GM23338 (cell line): Measurements from ENCODE around the gene IGSF6. TPM values are rescaled to one million over a fixed set of nuclear protein-coding genes. Genes with fewer than 3 reads are reported as not detected.

ENCODE experiments used
- ATAC-seq: fragments of 200-7000 bp; cut with Tn5 transposase; 3 replicates; pipeline ENCODE4 v1.9.1; 2020
- DNase-seq: peaks from one replicate; pipeline ENCODE4 v3.0.0-alpha.2; 2015; ENCODE audit warnings: low spot score
- H2AFZ ChIP-seq: fragments of 200-600 bp; sonication (generic); 2 replicates; pipeline ENCODE4 v1.8.0; 2016; ENCODE audit warnings: antibody characterized with exemption, mild to moderate bottlenecking, moderate library complexity
- H3F3A ChIP-seq: fragments of 200-600 bp; sonication (generic); replicated peaks from 2 replicates; pipeline ENCODE4 v1.8.0; 2017; ENCODE audit warnings: antibody characterized with exemption, mixed run types, low read depth
- H3K27ac ChIP-seq: fragments of 200-600 bp; sonication (generic); 2 replicates; pipeline ENCODE4 v1.6.1; 2016; ENCODE audit warnings: low read depth
- H3K27me3 ChIP-seq: fragments of 200-600 bp; sonication (generic); 2 replicates; pipeline ENCODE4 v1.8.0; 2016; ENCODE audit warnings: mild to moderate bottlenecking, mixed run types, moderate library complexity; ENCODE audit not compliant: insufficient read depth
- H3K36me3 ChIP-seq: fragments of 200-600 bp; sonication (generic); 2 replicates; pipeline ENCODE4 v1.8.0; 2016; ENCODE audit warnings: mild to moderate bottlenecking; ENCODE audit not compliant: insufficient read depth
- H3K4me1 ChIP-seq: fragments of 200-600 bp; sonication (generic); 2 replicates; pipeline ENCODE4 v1.8.0; 2016; ENCODE audit warnings: mild to moderate bottlenecking, moderate library complexity; ENCODE audit not compliant: insufficient read depth
- H3K4me2 ChIP-seq: fragments of 200-600 bp; sonication (generic); 2 replicates; pipeline ENCODE4 v1.7.1; 2017; ENCODE audit warnings: mixed run types
- H3K4me3 ChIP-seq: fragments of 200-600 bp; sonication (generic); 2 replicates; pipeline ENCODE4 v1.6.1; 2016; ENCODE audit warnings: mixed run types
- H3K79me2 ChIP-seq: fragments of 200-600 bp; sonication (generic); replicated peaks from 2 replicates; pipeline ENCODE4 v1.8.0; 2017; ENCODE audit warnings: mild to moderate bottlenecking; ENCODE audit not compliant: insufficient read depth
- H3K9me2 ChIP-seq: fragments of 200-600 bp; sonication (generic); 2 replicates; pipeline ENCODE4 v1.8.0; 2017; ENCODE audit not compliant: insufficient read depth
- H4K20me1 ChIP-seq: fragments of 200-600 bp; sonication (generic); replicated peaks from 2 replicates; pipeline ENCODE4 v1.8.0; 2017; ENCODE audit warnings: mild to moderate bottlenecking; ENCODE audit not compliant: insufficient read depth
- H3K27ac Mint-ChIP-seq: 2 replicates; pipeline ENCODE4 v1.8.0; 2020; ENCODE audit warnings: inconsistent platforms, mild to moderate bottlenecking, moderate library complexity, mixed read lengths
- H3K27me3 Mint-ChIP-seq: 3 replicates; pipeline ENCODE4 v1.8.0; 2022; ENCODE audit warnings: low read depth, mild to moderate bottlenecking, moderate library complexity, mixed read lengths, inconsistent platforms; ENCODE audit not compliant: insufficient read depth, poor library complexity
- H3K36me3 Mint-ChIP-seq: 3 replicates; pipeline ENCODE4 v1.8.0; 2021; ENCODE audit warnings: low read depth, mild to moderate bottlenecking, inconsistent platforms, moderate library complexity, mixed read lengths
- H3K4me1 Mint-ChIP-seq: 3 replicates; pipeline ENCODE4 v1.8.0; 2020; ENCODE audit warnings: mild to moderate bottlenecking, inconsistent platforms, mixed read lengths
- H3K4me3 Mint-ChIP-seq: 3 replicates; pipeline ENCODE4 v1.8.0; 2021; ENCODE audit warnings: moderate library complexity, mild to moderate bottlenecking, inconsistent platforms, mixed read lengths
- H3K9me3 Mint-ChIP-seq: 3 replicates; pipeline ENCODE4 v1.8.0; 2020; ENCODE audit warnings: moderate library complexity, mild to moderate bottlenecking, inconsistent platforms, mixed read lengths
- CTCF ChIP-seq, 2 experiments: fragments of 200-600 bp in 1 of 2; sonication (generic) in 1 of 2; conservative IDR thresholded peaks; 2 replicates each; pipeline versions ENCODE4 v1.5.1 to v1.6.1; 2016 to 2017; ENCODE audit warnings: antibody characterized with exemption in 2 of 2, low read depth in 2 of 2, mild to moderate bottlenecking in 2 of 2, moderate library complexity in 1 of 2
- ETS1 ChIP-seq: IDR thresholded peaks from 2 replicates; pipeline ENCODE4 v1.6.1; 2016; ENCODE audit warnings: antibody characterized with exemption
- EZH2 ChIP-seq: fragments of 200-600 bp; sonication (generic); IDR thresholded peaks from one replicate; pipeline ENCODE4 v1.8.0; 2017; ENCODE audit warnings: antibody characterized with exemption, mild to moderate bottlenecking, low read depth; ENCODE audit not compliant: unreplicated experiment
- EZH2phosphoT487 ChIP-seq: fragments of 200-600 bp; sonication (generic); IDR thresholded peaks from one replicate; pipeline ENCODE4 v1.8.1; 2018; ENCODE audit warnings: antibody characterized with exemption; ENCODE audit not compliant: unreplicated experiment
- POLR2AphosphoS5 ChIP-seq: IDR thresholded peaks from 2 replicates; pipeline ENCODE4 v1.6.1; 2016; ENCODE audit warnings: antibody characterized with exemption, low read depth
- REST ChIP-seq: IDR thresholded peaks from one replicate; pipeline ENCODE4 v1.6.1; 2018; ENCODE audit warnings: antibody characterized with exemption; ENCODE audit not compliant: unreplicated experiment
- STAT1 ChIP-seq: IDR thresholded peaks from one replicate; pipeline ENCODE4 v1.6.1; 2016; ENCODE audit warnings: antibody characterized with exemption; ENCODE audit not compliant: unreplicated experiment
- ZNF114 ChIP-seq: fragments of 250-450 bp; sonication (Bioruptor Pico); IDR thresholded peaks from 2 replicates; pipeline ENCODE4 v1.5.0; 2020; ENCODE audit warnings: mild to moderate bottlenecking, moderate library complexity
- ZNF331 ChIP-seq: fragments of 250-450 bp; sonication (Bioruptor Pico); IDR thresholded peaks from 2 replicates; pipeline ENCODE4 v1.5.0; 2020; ENCODE audit warnings: low read depth, mild to moderate bottlenecking, moderate library complexity
- ZNF462 ChIP-seq: fragments of 250-450 bp; sonication (Bioruptor Pico); IDR thresholded peaks from 2 replicates; pipeline ENCODE4 v1.5.0; 2020; ENCODE audit warnings: mild to moderate bottlenecking, moderate library complexity
- polyA plus RNA-seq: library from polyadenylated mRNA; unstranded; fragments of >200 nt; fragmentation: Nextera tagmentation; extraction: Ambion mirVana; gene quantifications from 2 replicates; pipeline ENCODE4 v1.2.1, GENCODE V29; 2016
- total RNA-seq: library from RNA; depleted of rRNA; stranded (reverse); fragments of >200 nt; shearing (Covaris generic); gene quantifications from 2 replicates; pipeline ENCODE4 v1.2.3, GENCODE V29; 2014

IGSF6 gene
- total and polyA plus RNA-seq, 2 experiments from 2014 or later: 0.19 TPM; not detected in 1

- no peak for TF ChIP-seq ZNF462 (CRISPR knock-in tag)
- TF ChIP-seq POLR2AphosphoS5: no peak
- TF ChIP-seq STAT1: no peak
- TF ChIP-seq ETS1: no peak
Measured at GRCh38 chr16:21626659-21627277, 25.6 kb downstream of the IGSF6 start (continued).

GRCh38 chr16:21625026-21625425 lies 27.4 kb downstream of the IGSF6 start:
- H3K79me2 ChIP-seq: no peaks in the 10 kb centered on the region
- H4K20me1 ChIP-seq: 0 out of 2 replicates have a peak, but pooled peaks cover 3% of the 10 kb centered on the region
- H3K27me3 ChIP-seq: no peaks in the 10 kb centered on the region
- peaks cover 11% of the 10 kb centered on the region; the same call in 2 of the 3 replicates for H3K9me3 Mint-ChIP-seq
- no peak for ATAC-seq
- H3K9me2 ChIP-seq: no peaks in the 10 kb centered on the region
- H3K27me3 Mint-ChIP-seq: peaks cover 2% of the 10 kb centered on the region
- no peaks in the 10 kb centered on the region for H3F3A ChIP-seq
- no peak overlapping the region for H3K4me2 ChIP-seq
- no peak overlapping the region for H3K27ac Mint-ChIP-seq
- no peaks in the 10 kb centered on the region for H3K4me1 ChIP-seq
- H3K27ac ChIP-seq: no peak overlapping the region
- no peak overlapping the region for H3K4me3 Mint-ChIP-seq
- peaks cover 9% of the 10 kb centered on the region for H3K36me3 ChIP-seq
- H3K4me1 Mint-ChIP-seq: peaks cover 5% of the 10 kb centered on the region; the same call in 1 of the 3 replicates
- peaks cover 62% of the 10 kb centered on the region for H3K36me3 Mint-ChIP-seq
- DNase-seq: no peak
- H2AFZ ChIP-seq: no peak overlapping the region
- no peak overlapping the region for H3K4me3 ChIP-seq
- no peak for TF ChIP-seq ZNF331 (CRISPR knock-in tag)
- no peak for TF ChIP-seq STAT1
- TF ChIP-seq POLR2AphosphoS5: no peak
- no peak for TF ChIP-seq ETS1
- TF ChIP-seq ZNF114: no peak
- TF ChIP-seq EZH2phosphoT487: no peak
- TF ChIP-seq EZH2: no peak
- TF ChIP-seq CTCF (conservative IDR thresholded peaks at IDR 0.05; ENCODE audit: low read depth in 2 of 2): no peak
- TF ChIP-seq REST: no peak
